DND-41 (cell line): Measurements from ENCODE around the gene TIMM50.
A peak's percentile ranks its signal among the peaks of the same experiment; 100 is the strongest.
"Not testable (repeated sequence)": the region's sequence is repeated elsewhere in the genome, so short reads cannot be mapped to it uniquely, and the experiment has no call there.

Experiments
- ATAC-seq: fragments of 200-7000 bp; cut with Tn5 transposase; 3 replicates; pipeline ENCODE4 v1.9.1; 2021; ENCODE audit warnings: low read depth; ENCODE audit not compliant: insufficient read depth
- DNase-seq: peaks from one replicate; pipeline ENCODE4 v3.0.0-alpha.2; 2020
- H2AFZ ChIP-seq: 2 replicates; pipeline ENCODE4 v1.6.0; 2012; ENCODE audit warnings: low read depth, low read length
- H3K27ac ChIP-seq: 2 replicates; pipeline ENCODE4 v1.5.1; 2012; ENCODE audit warnings: low read length, inconsistent platforms
- H3K27me3 ChIP-seq: fragments of 200-600 bp; sonication (generic); 2 replicates; pipeline ENCODE4 v1.6.0; 2012; ENCODE audit warnings: low read length, mild to moderate bottlenecking, inconsistent platforms; ENCODE audit not compliant: insufficient read depth, poor library complexity
- H3K36me3 ChIP-seq: 2 replicates; pipeline ENCODE4 v1.5.1; 2012; ENCODE audit warnings: low read length, inconsistent platforms; ENCODE audit not compliant: insufficient read depth
- H3K4me1 ChIP-seq: 2 replicates; pipeline ENCODE4 v1.5.1; 2012; ENCODE audit warnings: mild to moderate bottlenecking, low read length; ENCODE audit not compliant: insufficient read depth
- H3K4me2 ChIP-seq: 2 replicates; pipeline ENCODE4 v1.6.0; 2012; ENCODE audit warnings: mild to moderate bottlenecking, moderate library complexity, low read length, inconsistent platforms; ENCODE audit not compliant: insufficient read depth
- H3K4me3 ChIP-seq, 2 experiments: fragments of 200-600 bp in 1 of 2; shearing (Covaris generic) in 1 of 2; 2 replicates each; pipeline ENCODE4 v1.5.1; 2012 to 2016; ENCODE audit warnings: inconsistent platforms in 2 of 2, low read length in 2 of 2, mild to moderate bottlenecking in 2 of 2, low read depth in 1 of 2, moderate library complexity in 1 of 2
- H3K79me2 ChIP-seq: 2 replicates; pipeline ENCODE4 v1.6.0; 2012; ENCODE audit warnings: low read length, inconsistent platforms; ENCODE audit not compliant: insufficient read depth
- H3K9ac ChIP-seq: 2 replicates; pipeline ENCODE4 v1.6.0; 2012; ENCODE audit warnings: low read depth, mild to moderate bottlenecking, inconsistent platforms, low read length, moderate library complexity
- H3K9me3 ChIP-seq: 2 replicates; pipeline ENCODE4 v1.5.1; 2012; ENCODE audit warnings: low read length, moderate library complexity, mild to moderate bottlenecking, inconsistent platforms; ENCODE audit not compliant: insufficient read depth, severe bottlenecking
- H4K20me1 ChIP-seq: 2 replicates; pipeline ENCODE4 v1.6.0; 2012; ENCODE audit warnings: low read length; ENCODE audit not compliant: insufficient read depth
- CTCF ChIP-seq: IDR thresholded peaks from 2 replicates; pipeline ENCODE4 v1.5.1; 2012; ENCODE audit warnings: borderline replicate concordance, low read length, moderate library complexity, mild to moderate bottlenecking; ENCODE audit not compliant: poor library complexity, severe bottlenecking; ENCODE audit errors: extremely low read depth
- EZH2 ChIP-seq: IDR thresholded peaks from 3 replicates; pipeline ENCODE4 v1.6.1; 2012; ENCODE audit warnings: borderline replicate concordance, low read depth, mild to moderate bottlenecking, moderate library complexity, low read length, inconsistent platforms; ENCODE audit not compliant: severe bottlenecking

TIMM50 gene

GRCh38 chr19:39446365-39447084, 34.1 kb upstream of the TIMM50 start:
- Histone ChIP-seq H3K4me1 (peaks cover 38% of the 10 kb centered on the region), H2AFZ (no peak overlapping the region), H4K20me1 (peaks cover 25% of the 10 kb centered on the region), H3K27ac (peak overlapping the region; percentile 80), H3K79me2 (peaks cover 72% of the 10 kb centered on the region), H3K4me2 (peak overlapping the region; percentile 67), H3K4me3 (peak overlapping the region; percentile 84 to 93; a peak in 3 of 4 replicates), H3K9ac (peak overlapping the region; percentile 83), H3K9me3 (no peaks in the 10 kb centered on the region), H3K36me3 (peaks cover 27% of the 10 kb centered on the region), H3K27me3 (no peaks in the 10 kb centered on the region)
- TF ChIP-seq EZH2 (no peak), CTCF (no peak)
- ATAC-seq: no peak
- no peak for DNase-seq

- Histone ChIP-seq H2AFZ (no peak overlapping the region), H3K79me2 (peaks cover 89% of the 10 kb centered on the region), H3K9me3 (no peaks in the 10 kb centered on the region), H3K27ac (0 out of 2 replicates have a peak overlapping the region, but pooled peaks have one; percentile 16), H3K4me2 (peak overlapping the region; percentile 67), H3K4me1 (peaks cover 38% of the 10 kb centered on the region), H3K27me3 (no peaks in the 10 kb centered on the region), H3K36me3 (peaks cover 43% of the 10 kb centered on the region), H3K4me3 (no peak overlapping the region; a peak in 1 of 4 replicates), H3K9ac (peak overlapping the region; percentile 10; the same call in 1 of the 2 replicates), H4K20me1 (peaks cover 40% of the 10 kb centered on the region)
- ATAC-seq (no peak), DNase-seq (no peak)
- TF ChIP-seq CTCF (no peak), EZH2 (no peak)
These were observed 32.4 kb upstream of the TIMM50 start for GRCh38 chr19:39448271-39448670.

- TF ChIP-seq EZH2: no peak
- no peak for TF ChIP-seq CTCF
These were observed 31.4 kb upstream of the TIMM50 start for GRCh38 chr19:39449116-39449797.

GRCh38 chr19:39451257-39451656, 29.4 kb upstream of the TIMM50 start:
- H3K9ac ChIP-seq, H3K9me3 ChIP-seq, H2AFZ ChIP-seq, H3K4me3 ChIP-seq, H3K27me3 ChIP-seq, H3K27ac ChIP-seq, H3K4me2 ChIP-seq, DNase-seq, ATAC-seq: not testable (repeated sequence)
- Histone ChIP-seq H3K36me3 (peaks cover 53% of the 10 kb centered on the region), H4K20me1 (peaks cover 45% of the 10 kb centered on the region), H3K79me2 (peaks cover 81% of the 10 kb centered on the region), H3K4me1 (peaks cover 24% of the 10 kb centered on the region)

More at GRCh38 chr19:39449116-39449797, 31.4 kb upstream of the TIMM50 start:
- Histone ChIP-seq H3K27ac (no peak overlapping the region), H2AFZ (no peak overlapping the region), H3K27me3 (no peaks in the 10 kb centered on the region), H3K4me1 (peaks cover 31% of the 10 kb centered on the region), H3K36me3 (peaks cover 45% of the 10 kb centered on the region), H3K9me3 (no peaks in the 10 kb centered on the region), H3K9ac (no peak overlapping the region), H3K4me2 (peak overlapping the region; percentile 0; the same call in 1 of the 2 replicates), H3K79me2 (peaks cover 92% of the 10 kb centered on the region), H4K20me1 (peaks cover 41% of the 10 kb centered on the region), H3K4me3 (no peak overlapping the region)
- no peak for ATAC-seq
- no peak for DNase-seq
